GM19438 (cell line): Measurements from ENCODE around the gene PRDM16.

ENCODE experiments used
- ATAC-seq: cut with Tn5 transposase; IDR thresholded peaks from one replicate; pipeline ENCODE4 v1.9.1; 2021; ENCODE audit warnings: low read depth; ENCODE audit not compliant: unreplicated experiment

PRDM16 gene

GRCh38 chr1:3415260-3416090, 346.5 kb downstream of the PRDM16 start:
- no peak for ATAC-seq

GRCh38 chr1:3417082-3417739, 348.2 kb downstream of the PRDM16 start:
- no peak for ATAC-seq

GRCh38 chr1:3417934-3418333, 348.9 kb downstream of the PRDM16 start:
- no peak for ATAC-seq

GRCh38 chr1:3418600-3418999, 349.6 kb downstream of the PRDM16 start:
- ATAC-seq: no peak

- no peak for ATAC-seq
Observed at GRCh38 chr1:3419415-3420204, 350.6 kb downstream of the PRDM16 start.

GRCh38 chr1:3420218-3420951, 351.4 kb downstream of the PRDM16 start:
- ATAC-seq: no peak

- no peak for ATAC-seq
Observed at GRCh38 chr1:3422638-3423037, 353.6 kb downstream of the PRDM16 start.

GRCh38 chr1:3423245-3423829, 354.3 kb downstream of the PRDM16 start:
- no peak for ATAC-seq

GRCh38 chr1:3423896-3424611, 355.1 kb downstream of the PRDM16 start:
- no peak for ATAC-seq

GRCh38 chr1:3425486-3426215, 356.6 kb downstream of the PRDM16 start:
- ATAC-seq: no peak

- ATAC-seq: no peak
Observed at GRCh38 chr1:3426956-3427535, 358.0 kb downstream of the PRDM16 start.

GRCh38 chr1:3427711-3428704, 359.0 kb downstream of the PRDM16 start:
- ATAC-seq: no peak

GRCh38 chr1:3428899-3429298, 359.9 kb downstream of the PRDM16 start:
- no peak for ATAC-seq

- no peak for ATAC-seq
Observed at GRCh38 chr1:3429320-3429719, 360.3 kb downstream of the PRDM16 start.

GRCh38 chr1:3429766-3430165, 360.8 kb downstream of the PRDM16 start:
- no peak for ATAC-seq

GRCh38 chr1:3430406-3430805, 361.4 kb downstream of the PRDM16 start:
- no peak for ATAC-seq

- no peak for ATAC-seq
Observed at GRCh38 chr1:3430820-3431219, 361.8 kb downstream of the PRDM16 start.
